ENCODE measurements around the gene PTPRM.

DNA sequence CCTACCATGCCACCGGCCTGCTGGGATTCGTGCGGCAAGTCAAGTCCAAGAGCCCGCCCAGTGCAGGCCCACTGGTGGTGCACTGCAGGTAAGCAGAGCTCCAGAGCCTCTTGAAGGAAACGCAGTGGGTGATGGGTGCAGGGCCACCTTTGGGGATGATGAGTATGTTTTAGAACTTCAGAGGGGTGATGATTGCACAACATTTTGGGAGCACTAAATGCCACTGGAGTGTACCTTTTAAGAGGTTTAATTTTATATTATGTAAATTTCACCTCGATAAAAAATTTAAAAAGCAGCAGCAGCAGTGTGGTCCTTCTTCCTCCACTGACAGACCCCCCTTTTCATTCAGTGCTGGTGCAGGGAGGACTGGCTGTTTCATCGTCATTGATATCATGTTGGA, 809.0 kb downstream of the PTPRM start:
- TF ChIP-seq, protein P1, sequence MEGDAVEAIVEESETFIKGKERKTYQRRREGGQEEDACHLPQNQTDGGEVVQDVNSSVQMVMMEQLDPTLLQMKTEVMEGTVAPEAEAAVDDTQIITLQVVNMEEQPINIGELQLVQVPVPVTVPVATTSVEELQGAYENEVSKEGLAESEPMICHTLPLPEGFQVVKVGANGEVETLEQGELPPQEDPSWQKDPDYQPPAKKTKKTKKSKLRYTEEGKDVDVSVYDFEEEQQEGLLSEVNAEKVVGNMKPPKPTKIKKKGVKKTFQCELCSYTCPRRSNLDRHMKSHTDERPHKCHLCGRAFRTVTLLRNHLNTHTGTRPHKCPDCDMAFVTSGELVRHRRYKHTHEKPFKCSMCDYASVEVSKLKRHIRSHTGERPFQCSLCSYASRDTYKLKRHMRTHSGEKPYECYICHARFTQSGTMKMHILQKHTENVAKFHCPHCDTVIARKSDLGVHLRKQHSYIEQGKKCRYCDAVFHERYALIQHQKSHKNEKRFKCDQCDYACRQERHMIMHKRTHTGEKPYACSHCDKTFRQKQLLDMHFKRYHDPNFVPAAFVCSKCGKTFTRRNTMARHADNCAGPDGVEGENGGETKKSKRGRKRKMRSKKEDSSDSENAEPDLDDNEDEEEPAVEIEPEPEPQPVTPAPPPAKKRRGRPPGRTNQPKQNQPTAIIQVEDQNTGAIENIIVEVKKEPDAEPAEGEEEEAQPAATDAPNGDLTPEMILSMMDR (IDR thresholded peaks at IDR 0.05; ENCODE audit: poor library complexity, severe bottlenecking): no peak
- TF ChIP-seq EP300 (conservative IDR thresholded peaks at IDR 0.05; ENCODE audit: poor library complexity, severe bottlenecking) (no peak), POLR2AphosphoS5 (IDR thresholded peaks at IDR 0.05) (no peak), EZH2 (IDR thresholded peaks at IDR 0.05; ENCODE audit: borderline replicate concordance, insufficient read depth, low read length, poor library complexity, severe bottlenecking) (no peak)
- TF ChIP-seq, protein P2, sequence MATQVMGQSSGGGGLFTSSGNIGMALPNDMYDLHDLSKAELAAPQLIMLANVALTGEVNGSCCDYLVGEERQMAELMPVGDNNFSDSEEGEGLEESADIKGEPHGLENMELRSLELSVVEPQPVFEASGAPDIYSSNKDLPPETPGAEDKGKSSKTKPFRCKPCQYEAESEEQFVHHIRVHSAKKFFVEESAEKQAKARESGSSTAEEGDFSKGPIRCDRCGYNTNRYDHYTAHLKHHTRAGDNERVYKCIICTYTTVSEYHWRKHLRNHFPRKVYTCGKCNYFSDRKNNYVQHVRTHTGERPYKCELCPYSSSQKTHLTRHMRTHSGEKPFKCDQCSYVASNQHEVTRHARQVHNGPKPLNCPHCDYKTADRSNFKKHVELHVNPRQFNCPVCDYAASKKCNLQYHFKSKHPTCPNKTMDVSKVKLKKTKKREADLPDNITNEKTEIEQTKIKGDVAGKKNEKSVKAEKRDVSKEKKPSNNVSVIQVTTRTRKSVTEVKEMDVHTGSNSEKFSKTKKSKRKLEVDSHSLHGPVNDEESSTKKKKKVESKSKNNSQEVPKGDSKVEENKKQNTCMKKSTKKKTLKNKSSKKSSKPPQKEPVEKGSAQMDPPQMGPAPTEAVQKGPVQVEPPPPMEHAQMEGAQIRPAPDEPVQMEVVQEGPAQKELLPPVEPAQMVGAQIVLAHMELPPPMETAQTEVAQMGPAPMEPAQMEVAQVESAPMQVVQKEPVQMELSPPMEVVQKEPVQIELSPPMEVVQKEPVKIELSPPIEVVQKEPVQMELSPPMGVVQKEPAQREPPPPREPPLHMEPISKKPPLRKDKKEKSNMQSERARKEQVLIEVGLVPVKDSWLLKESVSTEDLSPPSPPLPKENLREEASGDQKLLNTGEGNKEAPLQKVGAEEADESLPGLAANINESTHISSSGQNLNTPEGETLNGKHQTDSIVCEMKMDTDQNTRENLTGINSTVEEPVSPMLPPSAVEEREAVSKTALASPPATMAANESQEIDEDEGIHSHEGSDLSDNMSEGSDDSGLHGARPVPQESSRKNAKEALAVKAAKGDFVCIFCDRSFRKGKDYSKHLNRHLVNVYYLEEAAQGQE (IDR thresholded peaks at IDR 0.05; ENCODE audit: borderline replicate concordance): no peak
